RCC 7860 (cell line): ENCODE results near the gene HDLBP.
"Not testable (repeated sequence)": the region's sequence is repeated elsewhere in the genome, so short reads cannot be mapped to it uniquely, and the experiment has no call there.

Experiments
- DNase-seq: peaks from one replicate; pipeline ENCODE4 v3.0.0-alpha.2; 2015; ENCODE audit warnings: low spot score
- FAIRE-seq: peaks from 2 replicates; lab custom pipeline; 2012; peaks lifted over from hg19 to GRCh38; lab: Jason Lieb, UNC

HDLBP gene

GRCh38 chr2:241304039-241304670 lies 11.3 kb downstream of the HDLBP start:
- no peak for FAIRE-seq
- no peak for DNase-seq

- DNase-seq (no peak), FAIRE-seq (no peak)
Observed at GRCh38 chr2:241302759-241303651, 12.5 kb downstream of the HDLBP start.

- FAIRE-seq (no peak), DNase-seq (no peak)
Observed at GRCh38 chr2:241302083-241302482, 13.4 kb downstream of the HDLBP start.

- FAIRE-seq = no peak
Observed at GRCh38 chr2:241300000-241300399, 15.5 kb downstream of the HDLBP start.

GRCh38 chr2:241298673-241299072 lies 16.8 kb downstream of the HDLBP start:
- FAIRE-seq (no peak), DNase-seq (no peak)

More at GRCh38 chr2:241300000-241300399, 15.5 kb downstream of the HDLBP start:
- DNase-seq = no peak

GRCh38 chr2:241296767-241297166 lies 18.7 kb downstream of the HDLBP start:
- FAIRE-seq (no peak), DNase-seq (no peak)

GRCh38 chr2:241295326-241296095 lies 20.0 kb downstream of the HDLBP start:
- DNase-seq (no peak), FAIRE-seq (no peak)

- peak; percentile 61 for FAIRE-seq
- peak; percentile 51 for DNase-seq
Observed at GRCh38 chr2:241293378-241293797, 22.1 kb downstream of the HDLBP start.

GRCh38 chr2:241291977-241292376 lies 23.5 kb downstream of the HDLBP start:
- FAIRE-seq (no peak), DNase-seq (no peak)

GRCh38 chr2:241291153-241291552 lies 24.3 kb downstream of the HDLBP start:
- no peak for DNase-seq
- FAIRE-seq = no peak

GRCh38 chr2:241289597-241289996 lies 25.9 kb downstream of the HDLBP start:
- DNase-seq (no peak), FAIRE-seq (no peak)

GRCh38 chr2:241289053-241289452 lies 26.4 kb downstream of the HDLBP start:
- FAIRE-seq (no peak), DNase-seq (no peak)

- FAIRE-seq = no peak
- DNase-seq = no peak
Observed at GRCh38 chr2:241288324-241288888, 27.1 kb downstream of the HDLBP start.

- peak; percentile 17 for DNase-seq
- FAIRE-seq = no peak
Observed at GRCh38 chr2:241286348-241287090, 29.0 kb downstream of the HDLBP start.

GRCh38 chr2:241285596-241285995 lies 29.9 kb downstream of the HDLBP start:
- DNase-seq = no peak
- no peak for FAIRE-seq

GRCh38 chr2:241282555-241282954 lies 32.9 kb downstream of the HDLBP start:
- no peak for DNase-seq
- FAIRE-seq = no peak

GRCh38 chr2:241280291-241280690 lies 35.2 kb downstream of the HDLBP start:
- FAIRE-seq (no peak), DNase-seq (no peak)

- DNase-seq (no peak), FAIRE-seq (no peak)
Observed at GRCh38 chr2:241279828-241280227, 35.6 kb downstream of the HDLBP start.

GRCh38 chr2:241279413-241279812 lies 36.1 kb downstream of the HDLBP start:
- DNase-seq = no peak

GRCh38 chr2:241278306-241278705 lies 37.2 kb downstream of the HDLBP start:
- DNase-seq, FAIRE-seq: not testable (repeated sequence)

More at GRCh38 chr2:241279413-241279812, 36.1 kb downstream of the HDLBP start:
- FAIRE-seq = no peak
